ENCODE data around the gene GON7. TPM values are rescaled to one million over a fixed set of nuclear protein-coding genes. Genes with fewer than 3 reads are reported as not detected.
A peak's percentile ranks its signal among the peaks of the same experiment; 100 is the strongest.
"Not testable (repeated sequence)": the region's sequence is repeated elsewhere in the genome, so short reads cannot be mapped to it uniquely, and the experiment has no call there.

Gene GON7
- total RNA-seq, 1 experiment from 2014 or later, result 41.8 TPM

- peak; percentile 75 for DNase-seq (ENCODE audit: extremely low read depth, low read depth)
Measured at GRCh38 chr14:93160353-93160801, 46.5 kb downstream of the GON7 start.

- not testable (repeated sequence) for DNase-seq (ENCODE audit: extremely low read depth, low read depth)
Measured at GRCh38 chr14:93159625-93160352, 47.1 kb downstream of the GON7 start.

DNA sequence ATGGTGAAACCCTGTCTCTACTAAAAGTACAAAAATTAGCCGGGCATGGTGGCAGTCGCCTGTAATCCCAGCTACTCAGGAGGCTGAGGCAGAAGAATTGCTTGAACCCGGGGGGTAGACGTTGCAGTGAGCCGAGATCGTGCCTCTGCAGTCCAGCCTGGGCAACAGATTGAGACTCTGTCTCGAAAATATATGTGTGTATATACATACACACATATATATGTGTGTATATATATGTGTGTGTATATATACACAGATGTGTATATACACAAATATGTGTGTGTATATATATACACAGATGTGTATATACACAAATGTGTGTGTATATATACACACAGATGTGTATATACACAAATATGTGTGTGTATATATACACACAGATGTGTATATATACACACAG, 48.5 kb downstream of the GON7 start:
- not testable (repeated sequence) for DNase-seq (ENCODE audit: extremely low read depth, low read depth)

- DNase-seq (ENCODE audit: extremely low read depth, low read depth), result peak; percentile 98
Measured at GRCh38 chr14:93156693-93157369, 50.0 kb downstream of the GON7 start.

- DNase-seq (ENCODE audit: extremely low read depth, low read depth), result peak; percentile 78
Measured at GRCh38 chr14:93155667-93156066, 51.2 kb downstream of the GON7 start.

- peak; percentile 54 for DNase-seq (ENCODE audit: extremely low read depth, low read depth)
Measured at GRCh38 chr14:93153121-93153520, 53.7 kb downstream of the GON7 start.

Other genes with a start within 250 kb of the GON7 start
- gene ITPK1, start 91.1 kb downstream of the GON7 start, total RNA-seq (2014; rRNA removed; shearing (Covaris generic)), result 183 and 194 TPM in 2 replicates
- gene MOAP1, start 22.2 kb downstream of the GON7 start, total RNA-seq (2014; rRNA removed; shearing (Covaris generic)), result 60.7 and 68.4 TPM in 2 replicates
- 35.3 and 40.6 TPM in 2 replicates for gene LYSET, start 21.7 kb downstream of the GON7 start, total RNA-seq (2014; rRNA removed; shearing (Covaris generic))
- gene UBR7, start 191 bp upstream of the GON7 start, total RNA-seq (2014; rRNA removed; shearing (Covaris generic)), result 29.2 and 38.1 TPM in 2 replicates
- gene BTBD7, start 126.0 kb upstream of the GON7 start, total RNA-seq (2014; rRNA removed; shearing (Covaris generic)), result 19.8 and 21.5 TPM in 2 replicates
- gene COX8C, start 140.1 kb upstream of the GON7 start, total RNA-seq (2014; rRNA removed; shearing (Covaris generic)), result not detected in 2 replicates
- gene UNC79, start 223.9 kb upstream of the GON7 start, total RNA-seq (2014; rRNA removed; shearing (Covaris generic)), result 0.05 TPM in 1 of 2 replicates, not detected in the other

Data from NCI-H460 (cell line).